HG02642 (cell line): ENCODE data around the gene BCAR3.
"Not testable (repeated sequence)": the region's sequence is repeated elsewhere in the genome, so short reads cannot be mapped to it uniquely, and the experiment has no call there.

Source experiments
- ATAC-seq: cut with Tn5 transposase; IDR thresholded peaks from one replicate; pipeline ENCODE4 v1.9.1; 2021; ENCODE audit warnings: mild to moderate bottlenecking; ENCODE audit not compliant: unreplicated experiment, poor library complexity

BCAR3 gene

GRCh38 chr1:93707956-93708355, 26.3 kb upstream of the BCAR3 start:
- ATAC-seq, result peak; percentile 60

GRCh38 chr1:93705892-93706500, 24.4 kb upstream of the BCAR3 start:
- no peak for ATAC-seq

- peak; percentile 52 for ATAC-seq
Observed at GRCh38 chr1:93704052-93704451, 22.4 kb upstream of the BCAR3 start.

GRCh38 chr1:93703643-93704042, 22.0 kb upstream of the BCAR3 start:
- peak; percentile 12 for ATAC-seq

GRCh38 chr1:93702828-93703183, 21.2 kb upstream of the BCAR3 start:
- ATAC-seq, result peak; percentile 19

GRCh38 chr1:93702111-93702827, 20.6 kb upstream of the BCAR3 start:
- ATAC-seq, result peak; percentile 34

GRCh38 chr1:93701629-93702028, 20.0 kb upstream of the BCAR3 start:
- ATAC-seq, result no peak

GRCh38 chr1:93700532-93701469, 19.2 kb upstream of the BCAR3 start:
- ATAC-seq, result no peak

- ATAC-seq, result no peak
Observed at GRCh38 chr1:93699503-93700168, 18.0 kb upstream of the BCAR3 start.

- no peak for ATAC-seq
Observed at GRCh38 chr1:93699049-93699384, 17.4 kb upstream of the BCAR3 start.

- no peak for ATAC-seq
Observed at GRCh38 chr1:93698329-93699048, 16.9 kb upstream of the BCAR3 start.

GRCh38 chr1:93697566-93697965, 15.9 kb upstream of the BCAR3 start:
- not testable (repeated sequence) for ATAC-seq

- ATAC-seq, result peak; percentile 22
Observed at GRCh38 chr1:93695411-93696005, 13.9 kb upstream of the BCAR3 start.

- ATAC-seq, result no peak
Observed at GRCh38 chr1:93694819-93695218, 13.2 kb upstream of the BCAR3 start.

GRCh38 chr1:93694039-93694438, 12.4 kb upstream of the BCAR3 start:
- ATAC-seq, result no peak

GRCh38 chr1:93692983-93693591, 11.4 kb upstream of the BCAR3 start:
- peak; percentile 75 for ATAC-seq

- peak; percentile 2 for ATAC-seq
Observed at GRCh38 chr1:93692451-93692861, 10.8 kb upstream of the BCAR3 start.

- ATAC-seq, result peak; percentile 1
Observed at GRCh38 chr1:93692026-93692425, 10.4 kb upstream of the BCAR3 start.
